ENCODE data around the gene HOXA1.

The HOXA1 gene

DNA sequence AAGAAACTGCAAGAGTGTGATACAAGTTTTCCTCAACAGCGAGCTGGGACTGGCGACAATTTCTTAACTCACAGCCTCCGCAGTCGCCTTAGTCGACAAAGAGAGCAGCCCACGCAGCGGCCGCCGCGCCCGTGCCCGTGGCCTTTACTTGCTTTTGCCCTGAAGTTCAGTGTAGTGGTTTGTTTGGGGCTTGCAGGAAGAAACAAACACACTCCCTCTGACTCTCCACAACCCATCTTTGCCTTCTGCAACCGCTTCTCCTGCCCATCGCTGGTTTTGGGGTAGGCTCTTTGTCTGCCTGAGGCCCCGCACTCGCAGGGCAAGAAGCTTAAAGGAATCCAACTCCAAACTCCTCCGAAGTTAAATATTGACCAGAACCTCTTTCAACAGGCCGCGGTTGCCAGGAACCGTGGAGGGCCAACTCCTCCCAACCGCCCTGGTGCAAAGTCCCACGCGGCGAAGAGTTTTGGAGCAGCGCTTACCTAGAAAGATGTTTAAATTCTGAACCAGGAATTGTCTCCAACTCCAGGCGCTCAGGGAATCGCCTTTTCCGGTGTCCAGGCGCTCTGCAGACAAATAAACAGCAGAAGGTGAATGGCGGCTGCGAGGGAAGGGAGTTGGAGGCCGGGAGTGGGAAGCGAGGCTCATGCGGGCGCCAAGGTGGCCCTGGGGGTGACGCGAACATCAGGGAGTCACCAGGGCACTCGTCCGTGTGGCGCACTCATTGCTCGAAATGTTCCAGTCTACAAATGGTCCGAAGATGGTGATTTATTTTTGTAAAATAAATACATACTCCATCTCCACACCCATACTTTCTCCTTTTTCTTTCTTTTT, 26.5 kb upstream of the HOXA1 start:
- no peak for TF ChIP-seq CEBPB (IDR thresholded peaks at IDR 0.05)
- TF ChIP-seq EGR1 (IDR thresholded peaks at IDR 0.05): no peak
- no peak for TF ChIP-seq CREB1 (IDR thresholded peaks at IDR 0.05; ENCODE audit: low read depth)
- TF ChIP-seq RAD21 (IDR thresholded peaks at IDR 0.05; ENCODE audit: low read depth): no peak
- TF ChIP-seq ZBTB7A (IDR thresholded peaks at IDR 0.05; ENCODE audit: low read depth): no peak
- TF ChIP-seq NFIC (IDR thresholded peaks at IDR 0.05): no peak
- no peak for TF ChIP-seq TAF1 (IDR thresholded peaks at IDR 0.05; ENCODE audit: low read depth)

DNA sequence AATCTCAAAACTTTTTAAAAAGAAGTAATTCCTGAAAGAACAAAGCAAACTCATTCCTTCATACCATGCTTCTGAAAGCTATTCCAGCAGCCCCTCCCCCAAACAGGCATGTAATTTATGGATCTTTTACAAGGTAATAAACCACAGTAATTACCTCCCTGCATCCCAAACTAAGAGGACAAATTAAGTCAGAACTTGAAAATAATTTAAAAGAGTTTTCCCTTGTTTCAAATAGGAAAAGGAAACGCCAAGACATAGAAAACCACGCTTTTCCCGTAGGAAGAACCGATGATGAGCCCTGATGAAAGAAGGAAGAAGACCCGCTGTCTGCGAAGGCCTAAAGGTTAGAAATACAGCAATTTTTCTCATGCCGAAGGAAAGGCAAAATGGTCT, 25.9 kb upstream of the HOXA1 start:
- no peak for TF ChIP-seq TAF1 (IDR thresholded peaks at IDR 0.05; ENCODE audit: low read depth)
- no peak for TF ChIP-seq TEAD4 (IDR thresholded peaks at IDR 0.05)
- no peak for TF ChIP-seq CREB1 (IDR thresholded peaks at IDR 0.05; ENCODE audit: low read depth)
- no peak for TF ChIP-seq TCF12 (IDR thresholded peaks at IDR 0.05; ENCODE audit: low read depth)
- no peak for TF ChIP-seq NFIC (IDR thresholded peaks at IDR 0.05)
- TF ChIP-seq, protein P1, sequence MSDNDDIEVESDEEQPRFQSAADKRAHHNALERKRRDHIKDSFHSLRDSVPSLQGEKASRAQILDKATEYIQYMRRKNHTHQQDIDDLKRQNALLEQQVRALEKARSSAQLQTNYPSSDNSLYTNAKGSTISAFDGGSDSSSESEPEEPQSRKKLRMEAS (IDR thresholded peaks at IDR 0.05): no peak
- no peak for TF ChIP-seq ZBTB7A (IDR thresholded peaks at IDR 0.05; ENCODE audit: low read depth)
- no peak for TF ChIP-seq EP300 (IDR thresholded peaks at IDR 0.05; ENCODE audit: borderline replicate concordance)

DNA sequence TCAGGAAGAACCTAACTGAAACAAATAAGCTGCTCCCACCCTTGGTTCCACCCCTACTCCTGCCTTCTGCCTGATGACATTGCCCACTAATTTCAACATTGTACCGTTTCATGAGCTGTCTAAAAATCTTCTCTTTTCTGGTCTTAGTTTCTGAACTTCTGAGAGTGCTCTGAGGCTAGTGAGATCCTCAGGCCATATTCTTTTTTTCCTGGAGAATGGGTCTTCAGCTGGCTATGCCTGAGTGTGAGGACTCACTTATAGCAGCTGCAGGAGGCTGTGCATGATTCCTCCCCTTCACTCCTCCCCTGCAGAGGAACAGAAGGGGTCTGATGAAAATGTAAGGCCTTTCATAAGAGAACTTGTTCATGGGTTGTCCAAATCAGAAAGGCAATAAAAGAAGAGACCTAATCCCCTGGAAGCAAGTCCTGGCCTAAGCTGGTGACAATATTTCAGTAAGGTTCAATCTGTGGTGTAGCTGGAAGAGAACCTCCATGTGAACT, 23.7 kb upstream of the HOXA1 start:
- TF ChIP-seq EGR1 (IDR thresholded peaks at IDR 0.05) (no peak), CREB1 (IDR thresholded peaks at IDR 0.05; ENCODE audit: low read depth) (no peak), FOXM1 (IDR thresholded peaks at IDR 0.05; ENCODE audit: borderline replicate concordance, low read depth) (no peak), RAD21 (IDR thresholded peaks at IDR 0.05; ENCODE audit: low read depth) (no peak), CEBPB (IDR thresholded peaks at IDR 0.05) (no peak), ZBTB7A (IDR thresholded peaks at IDR 0.05; ENCODE audit: low read depth) (no peak), NFIC (IDR thresholded peaks at IDR 0.05) (no peak), YY1 (IDR thresholded peaks at IDR 0.05; ENCODE audit: low read depth) (no peak), TAF1 (IDR thresholded peaks at IDR 0.05; ENCODE audit: low read depth) (no peak), TCF12 (IDR thresholded peaks at IDR 0.05; ENCODE audit: low read depth) (no peak)
- TF ChIP-seq, protein P1 (IDR thresholded peaks at IDR 0.05): no peak
- TF ChIP-seq, protein P2, sequence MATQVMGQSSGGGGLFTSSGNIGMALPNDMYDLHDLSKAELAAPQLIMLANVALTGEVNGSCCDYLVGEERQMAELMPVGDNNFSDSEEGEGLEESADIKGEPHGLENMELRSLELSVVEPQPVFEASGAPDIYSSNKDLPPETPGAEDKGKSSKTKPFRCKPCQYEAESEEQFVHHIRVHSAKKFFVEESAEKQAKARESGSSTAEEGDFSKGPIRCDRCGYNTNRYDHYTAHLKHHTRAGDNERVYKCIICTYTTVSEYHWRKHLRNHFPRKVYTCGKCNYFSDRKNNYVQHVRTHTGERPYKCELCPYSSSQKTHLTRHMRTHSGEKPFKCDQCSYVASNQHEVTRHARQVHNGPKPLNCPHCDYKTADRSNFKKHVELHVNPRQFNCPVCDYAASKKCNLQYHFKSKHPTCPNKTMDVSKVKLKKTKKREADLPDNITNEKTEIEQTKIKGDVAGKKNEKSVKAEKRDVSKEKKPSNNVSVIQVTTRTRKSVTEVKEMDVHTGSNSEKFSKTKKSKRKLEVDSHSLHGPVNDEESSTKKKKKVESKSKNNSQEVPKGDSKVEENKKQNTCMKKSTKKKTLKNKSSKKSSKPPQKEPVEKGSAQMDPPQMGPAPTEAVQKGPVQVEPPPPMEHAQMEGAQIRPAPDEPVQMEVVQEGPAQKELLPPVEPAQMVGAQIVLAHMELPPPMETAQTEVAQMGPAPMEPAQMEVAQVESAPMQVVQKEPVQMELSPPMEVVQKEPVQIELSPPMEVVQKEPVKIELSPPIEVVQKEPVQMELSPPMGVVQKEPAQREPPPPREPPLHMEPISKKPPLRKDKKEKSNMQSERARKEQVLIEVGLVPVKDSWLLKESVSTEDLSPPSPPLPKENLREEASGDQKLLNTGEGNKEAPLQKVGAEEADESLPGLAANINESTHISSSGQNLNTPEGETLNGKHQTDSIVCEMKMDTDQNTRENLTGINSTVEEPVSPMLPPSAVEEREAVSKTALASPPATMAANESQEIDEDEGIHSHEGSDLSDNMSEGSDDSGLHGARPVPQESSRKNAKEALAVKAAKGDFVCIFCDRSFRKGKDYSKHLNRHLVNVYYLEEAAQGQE (IDR thresholded peaks at IDR 0.05; ENCODE audit: low read depth): no peak
- TF ChIP-seq, protein P3, sequence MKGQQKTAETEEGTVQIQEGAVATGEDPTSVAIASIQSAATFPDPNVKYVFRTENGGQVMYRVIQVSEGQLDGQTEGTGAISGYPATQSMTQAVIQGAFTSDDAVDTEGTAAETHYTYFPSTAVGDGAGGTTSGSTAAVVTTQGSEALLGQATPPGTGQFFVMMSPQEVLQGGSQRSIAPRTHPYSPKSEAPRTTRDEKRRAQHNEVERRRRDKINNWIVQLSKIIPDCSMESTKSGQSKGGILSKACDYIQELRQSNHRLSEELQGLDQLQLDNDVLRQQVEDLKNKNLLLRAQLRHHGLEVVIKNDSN (IDR thresholded peaks at IDR 0.05): no peak

DNA sequence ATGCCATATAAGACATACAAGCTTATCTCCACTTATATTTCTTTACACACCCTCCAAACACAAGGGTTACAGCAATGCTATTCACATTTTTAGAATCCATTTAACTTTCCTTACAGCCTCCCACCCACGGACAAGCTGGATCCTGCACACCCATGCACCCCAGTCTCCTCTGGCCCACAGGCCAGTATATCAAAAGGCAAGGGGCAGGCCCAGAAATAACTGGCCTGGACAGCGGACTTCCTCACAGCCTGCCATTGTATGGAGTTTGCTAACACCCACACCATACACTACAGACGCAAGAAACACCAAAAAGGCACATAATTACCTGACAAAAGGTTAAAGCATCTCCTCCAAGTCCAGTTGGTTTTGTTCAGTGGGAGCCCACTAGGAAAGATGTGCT, 22.8 kb upstream of the HOXA1 start:
- TF ChIP-seq TAF1 (IDR thresholded peaks at IDR 0.05; ENCODE audit: low read depth) (no peak), ZBTB7A (IDR thresholded peaks at IDR 0.05; ENCODE audit: low read depth) (no peak), TCF12 (IDR thresholded peaks at IDR 0.05; ENCODE audit: low read depth) (no peak), TEAD4 (IDR thresholded peaks at IDR 0.05) (no peak), RAD21 (IDR thresholded peaks at IDR 0.05; ENCODE audit: low read depth) (no peak), CREB1 (IDR thresholded peaks at IDR 0.05; ENCODE audit: low read depth) (no peak), EGR1 (IDR thresholded peaks at IDR 0.05) (no peak)
- TF ChIP-seq, protein P2 (IDR thresholded peaks at IDR 0.05; ENCODE audit: low read depth): no peak
- TF ChIP-seq, protein P3 (IDR thresholded peaks at IDR 0.05): no peak
- TF ChIP-seq, protein P1 (IDR thresholded peaks at IDR 0.05): no peak

DNA sequence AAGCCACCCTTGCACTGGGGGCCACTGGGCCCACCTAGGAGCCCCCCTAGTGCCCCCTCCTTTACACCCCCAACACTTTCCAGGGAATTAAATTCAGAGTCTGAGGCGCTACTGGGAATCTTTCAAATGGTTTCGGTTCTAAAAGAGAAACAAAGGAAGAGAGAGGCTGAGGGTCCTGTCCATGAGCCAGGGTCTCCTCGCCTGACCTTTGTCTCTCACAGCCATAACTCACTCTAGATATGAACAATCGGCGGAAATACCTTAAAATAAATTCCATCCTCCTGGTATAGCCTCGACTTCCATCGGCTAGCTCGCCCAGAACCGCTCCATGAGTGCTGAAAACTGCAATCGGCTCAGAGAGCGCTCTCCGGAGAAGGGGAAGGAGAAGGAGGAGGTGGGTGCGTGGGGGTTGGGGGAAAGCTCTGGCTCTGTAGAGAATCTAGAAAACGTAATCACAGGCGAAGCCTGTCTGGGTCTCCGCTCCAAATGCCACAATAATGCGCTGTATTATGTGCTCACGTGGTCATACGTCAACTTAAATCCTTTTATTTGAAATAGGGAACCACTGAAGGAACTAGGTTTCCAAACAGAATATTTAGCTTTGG, 22.2 kb upstream of the HOXA1 start:
- no peak for TF ChIP-seq EGR1 (IDR thresholded peaks at IDR 0.05)
- no peak for TF ChIP-seq FOXM1 (IDR thresholded peaks at IDR 0.05; ENCODE audit: borderline replicate concordance, low read depth)
- TF ChIP-seq TEAD4 (IDR thresholded peaks at IDR 0.05): no peak
- no peak for TF ChIP-seq TAF1 (IDR thresholded peaks at IDR 0.05; ENCODE audit: low read depth)
- TF ChIP-seq ZBTB7A (IDR thresholded peaks at IDR 0.05; ENCODE audit: low read depth): no peak
- TF ChIP-seq NFIC (IDR thresholded peaks at IDR 0.05): no peak
- TF ChIP-seq CEBPB (IDR thresholded peaks at IDR 0.05): no peak
- TF ChIP-seq RAD21 (IDR thresholded peaks at IDR 0.05; ENCODE audit: low read depth): no peak
- TF ChIP-seq TCF12 (IDR thresholded peaks at IDR 0.05; ENCODE audit: low read depth): no peak
- TF ChIP-seq, protein P1 (IDR thresholded peaks at IDR 0.05): no peak
- TF ChIP-seq, protein P3 (IDR thresholded peaks at IDR 0.05): no peak
- no peak for TF ChIP-seq CREB1 (IDR thresholded peaks at IDR 0.05; ENCODE audit: low read depth)
- TF ChIP-seq, protein P2 (IDR thresholded peaks at IDR 0.05; ENCODE audit: low read depth): no peak
- TF ChIP-seq YY1 (IDR thresholded peaks at IDR 0.05; ENCODE audit: low read depth): no peak

Measured in Ishikawa (cell line).